HepG2 (cell line): ENCODE data around the gene COL4A6.

Experiments used
- ARNTL ChIP-seq: sonication (generic); formaldehyde crosslinking; IDR thresholded peaks from 2 replicates; pipeline ENCODE4 v1.4.0; 2020; ENCODE audit warnings: mild to moderate bottlenecking, missing genetic modification reagents
- FOXO1 ChIP-seq: sonication (generic); formaldehyde crosslinking; IDR thresholded peaks from 2 replicates; pipeline ENCODE4 v1.4.0; 2020; ENCODE audit warnings: missing genetic modification reagents
- POLR2A ChIP-seq, 2 experiments: IDR thresholded peaks; 2 replicates each; pipeline ENCODE4 v1.6.1; 2011; ENCODE audit warnings: low read depth in 2 of 2, low read length in 2 of 2, mild to moderate bottlenecking in 1 of 2, moderate library complexity in 1 of 2; ENCODE audit not compliant: insufficient read depth in 1 of 2
- SMC3 ChIP-seq: IDR thresholded peaks from 2 replicates; pipeline ENCODE4 v1.6.1; 2011; ENCODE audit warnings: low read length, improper control_type of control experiment
- TCF7L2 ChIP-seq: IDR thresholded peaks from 2 replicates; pipeline ENCODE4 v1.6.1; 2011; ENCODE audit warnings: mild to moderate bottlenecking, low read depth, low read length, moderate library complexity
- ZNF138 ChIP-seq: sonication (generic); formaldehyde crosslinking; IDR thresholded peaks from 2 replicates; pipeline ENCODE4 v1.5.0; 2020; ENCODE audit warnings: mild to moderate bottlenecking, low read depth, missing genetic modification reagents

GRCh38 chrX:108303682-108304081, 134.5 kb downstream of the COL4A6 start:
- no peak for TF ChIP-seq ZNF138 (CRISPR knock-in tag)
- TF ChIP-seq TCF7L2, result no peak
- no peak for TF ChIP-seq SMC3
- TF ChIP-seq ARNTL, result no peak
- no peak for TF ChIP-seq FOXO1
- no peak for TF ChIP-seq POLR2A (IDR thresholded peaks at IDR 0.05; ENCODE audit: insufficient read depth in 1 of 2, low read depth in 2 of 2, low read length in 2 of 2)
